HepG2 (cell line): ENCODE measurements around the gene PTPRQ. TPM values are rescaled to one million over a fixed set of nuclear protein-coding genes. Genes with fewer than 3 reads are reported as not detected.

ENCODE experiments used
- ATAC-seq: fragments of 200-7000 bp; cut with Tn5 transposase; 3 replicates; pipeline ENCODE4 v1.9.1; 2020; ENCODE audit warnings: mild to moderate bottlenecking, moderate library complexity
- BruUV-seq: library from RNA; stranded (reverse); fragments of 400-500 nt; replicated peaks from 2 replicates; lab custom pipeline; 2021; lab: Mats Ljungman, UMichigan
- CTCF ChIA-PET: fragments of 300-600 bp; formaldehyde crosslinking; extraction: SDS; loops from one replicate; lab custom pipeline; 2021; ENCODE audit warnings: low total read pairs, inconsistent platforms, low intra/inter-chr PET ratio; lab: Yijun Ruan, JAX
- POLR2A ChIA-PET: fragments of 350-600 bp; sonication (Branson Sonifier 250); formaldehyde crosslinking; loops from one replicate; lab custom pipeline; 2020; ENCODE audit warnings: antibody characterized with exemption, inconsistent platforms; lab: Yijun Ruan, JAX
- DNase-seq: peaks from one replicate; pipeline ENCODE4 v3.0.0-alpha.2; 2015; ENCODE audit warnings: low spot score
- FAIRE-seq: peaks from 3 replicates; lab custom pipeline; 2011; peaks lifted over from hg19 to GRCh38; lab: Jason Lieb, UNC
- H2AFZ ChIP-seq: one replicate; pipeline ENCODE4 v1.6.1; 2011; ENCODE audit warnings: low read length, inconsistent platforms
- H3K27ac ChIP-seq: fragments of 300-600 bp; 3 replicates; pipeline ENCODE4 v1.8.0; 2011; ENCODE audit warnings: mixed run types, mild to moderate bottlenecking, mixed read lengths, low read length, inconsistent platforms; ENCODE audit not compliant: insufficient read depth; ENCODE audit errors: extremely low read length
- H3K27me3 ChIP-seq, 2 experiments: fragments of 200-600 bp in 1 of 2; 2 replicates in 1 of 2; 3 replicates in 1 of 2; pipeline versions ENCODE4 v1.6.0 to v1.8.0; 2011; ENCODE audit warnings: low read length in 2 of 2, mild to moderate bottlenecking in 2 of 2, moderate library complexity in 2 of 2, inconsistent platforms in 1 of 2; ENCODE audit not compliant: insufficient read depth in 2 of 2, control insufficient read depth in 1 of 2
- H3K36me3 ChIP-seq, 2 experiments: fragments of 200-600 bp in 1 of 2; replicated peaks in 1 of 2; 2 replicates in 1 of 2; 3 replicates in 1 of 2; pipeline versions ENCODE4 v1.5.1 to v1.8.0; 2011; ENCODE audit warnings: low read length in 2 of 2, inconsistent platforms in 1 of 2; ENCODE audit not compliant: insufficient read depth in 2 of 2, control insufficient read depth in 1 of 2
- H3K4me1 ChIP-seq: 2 replicates; pipeline ENCODE4 v1.5.1; 2012; ENCODE audit warnings: low read length, inconsistent platforms; ENCODE audit not compliant: insufficient read depth
- H3K4me2 ChIP-seq: 2 replicates; pipeline ENCODE4 v1.6.0; 2011; ENCODE audit warnings: low read depth, low read length, inconsistent platforms
- H3K4me3 ChIP-seq, 3 experiments: fragments of 200-600 bp in 1 of 3; sonication (generic), shearing (Covaris generic) in 1 of 3; replicated peaks in 1 of 3; 2 replicates each; pipeline ENCODE4 v1.5.1; 2011 to 2016; ENCODE audit warnings: low read length in 3 of 3, inconsistent platforms in 2 of 3, low read depth in 2 of 3, mild to moderate bottlenecking in 2 of 3, control low read depth in 1 of 3, mixed read lengths in 1 of 3; ENCODE audit not compliant: insufficient read depth in 1 of 3
- H3K79me2 ChIP-seq: one replicate; pipeline ENCODE4 v1.6.1; 2011; ENCODE audit warnings: low read length, inconsistent platforms; ENCODE audit not compliant: insufficient read depth
- H3K9ac ChIP-seq: 2 replicates; pipeline ENCODE4 v1.6.0; 2011; ENCODE audit warnings: mild to moderate bottlenecking, low read depth, low read length, inconsistent platforms; ENCODE audit not compliant: insufficient read depth
- H3K9me3 ChIP-seq: 2 replicates; pipeline ENCODE4 v1.5.1; 2012; ENCODE audit warnings: mild to moderate bottlenecking, low read length
- H4K20me1 ChIP-seq: 2 replicates; pipeline ENCODE4 v1.6.0; 2011; ENCODE audit warnings: inconsistent platforms, mild to moderate bottlenecking, low read length, moderate library complexity; ENCODE audit not compliant: insufficient read depth
- GATAD2A ChIP-seq: IDR thresholded peaks from 2 replicates; pipeline ENCODE4 v1.6.1; 2016
- GTF2F1 ChIP-seq: fragments of 150-350 bp; IDR thresholded peaks from 2 replicates; pipeline ENCODE4 v1.6.1; 2014; ENCODE audit warnings: low read length
- POGZ ChIP-seq: sonication (generic); formaldehyde crosslinking; IDR thresholded peaks from 2 replicates; pipeline ENCODE4 v1.4.0; 2020; ENCODE audit warnings: mild to moderate bottlenecking, missing genetic modification reagents
- ZNF674 ChIP-seq: sonication (generic); formaldehyde crosslinking; IDR thresholded peaks from 2 replicates; pipeline ENCODE4 v1.5.0; 2020; ENCODE audit warnings: low read depth, mild to moderate bottlenecking, missing genetic modification reagents
- ZNF724P ChIP-seq: sonication (generic); formaldehyde crosslinking; IDR thresholded peaks from 2 replicates; pipeline ENCODE4 v1.8.0; 2022; ENCODE audit warnings: missing genetic modification reagents, borderline replicate concordance
- ZNF776 ChIP-seq: sonication (generic); formaldehyde crosslinking; IDR thresholded peaks from 2 replicates; pipeline ENCODE4 v1.4.0; 2020; ENCODE audit warnings: mild to moderate bottlenecking, missing genetic modification reagents
- WGBS: methylation state at CpG from one replicate; pipeline ENCODE4 v1.1.6; 2017; ENCODE audit warnings: low lambda C conversion rate; 5-methylcytosine and 5-hydroxymethylcytosine counted together
- in situ Hi-C: cut with HindIII; loops from 2 replicates; pipeline ENCODE4 v1.10.0; 2017; ENCODE audit warnings: low pct_unique_long_range_greater_than_20kb; ENCODE audit not compliant: extremely low pct_ligation_motif_present
- intact Hi-C: fragments of 100-400 bp; cut with micrococcal nuclease; formaldehyde crosslinking; loops from one replicate; pipeline ENCODE4 v1.10.0; 2022; ENCODE audit not compliant: unreplicated experiment
- polyA plus RNA-seq, 8 experiments: library from polyadenylated mRNA; depleted of rRNA in 3 of 8; stranded (reverse) in 7 of 8; unstranded in 1 of 8; fragments of >200 nt; fragmentation: Illumina TruSeq in 4 of 8; extraction: Trizol in 4 of 8; gene quantifications; 2 replicates each; pipeline versions ENCODE4 v1.2.1 to v1.2.3, GENCODE V29; 2011 to 2016; ENCODE audit warnings: low read depth in 4 of 8, missing spikeins in 1 of 8, mixed read lengths in 1 of 8; ENCODE audit not compliant: insufficient read depth in 1 of 8
- total RNA-seq, 5 experiments: library from RNA; depleted of rRNA; stranded (reverse); fragments of >200 nt; fragmentation: Illumina TruSeq; extraction: Trizol; gene quantifications; 2 replicates each; pipeline ENCODE4 v1.2.3, GENCODE V29; 2016; ENCODE audit warnings: low read depth in 1 of 5

PTPRQ gene
- total and polyA plus RNA-seq, 2 of the 13 experiments (the other 11 are each of a cell fraction or from before 2014, with no cell fraction given), result not detected

- no peak overlapping the region for H3K4me3 ChIP-seq
- no peak overlapping the region for H3K9ac ChIP-seq
- POLR2A ChIA-PET, result no interaction called here
- H3K9me3 ChIP-seq, result no peaks in the 10 kb centered on the region
- BruUV-seq, result no TSS peak
- no peaks in the 10 kb centered on the region for H3K36me3 ChIP-seq
- no peaks in the 10 kb centered on the region for H3K4me1 ChIP-seq
- peaks cover 0 to 3% of the 10 kb centered on the region in 2 experiments; a peak in 2 of 5 replicates for H3K27me3 ChIP-seq
- no peak overlapping the region for H3K27ac ChIP-seq
- no peak overlapping the region for H2AFZ ChIP-seq
- FAIRE-seq (no peak), ATAC-seq (no peak), DNase-seq (no peak)
- in situ Hi-C loops, result no loop called here
- intact Hi-C loops, result no loop called here
- no peak for TF ChIP-seq ZNF776
- TF ChIP-seq POGZ (CRISPR knock-in tag), result no peak
- CTCF ChIA-PET, result no interaction called here
- no peaks in the 10 kb centered on the region for H3K79me2 ChIP-seq
- 28% methylated on average over 10 of the region's 10 CpGs for WGBS
- no peaks in the 10 kb centered on the region for H4K20me1 ChIP-seq
- no peak overlapping the region for H3K4me2 ChIP-seq
Observed at GRCh38 chr12:80715713-80716249, 271.7 kb downstream of the PTPRQ start.

GRCh38 chr12:80716696-80717469 lies 272.8 kb downstream of the PTPRQ start, which contains the start of gene MYF5:
TSS of gene MYF5 (plus strand) at chr12:80716912. CDS start at chr12:80717064, 152 bp downstream.
- 69% methylated on average over 33 of the region's 45 CpGs for WGBS
- no peaks in the 10 kb centered on the region for H3K79me2 ChIP-seq
- no peak within 1 kb of the TSS for H3K4me2 ChIP-seq
- POLR2A ChIA-PET, result no interaction called here
- H3K4me3 ChIP-seq, result no peak within 1 kb of the TSS
- no peak within 1 kb of the TSS for H3K27ac ChIP-seq
- no peak within 1 kb of the TSS for H3K9ac ChIP-seq
- TF ChIP-seq GATAD2A (no peak), GTF2F1 (no peak), ZNF724P (CRISPR knock-in tag) (no peak), ZNF674 (no peak)
- no TSS peak for BruUV-seq
- no peaks in the 10 kb centered on the region for H3K36me3 ChIP-seq
- H4K20me1 ChIP-seq, result no peaks in the 10 kb centered on the region
- no peak within 1 kb of the TSS for H2AFZ ChIP-seq
- no peak for DNase-seq
- no peak for FAIRE-seq
- intact Hi-C loops (no loop called here), in situ Hi-C loops (no loop called here)
- peaks cover 0 to 3% of the 10 kb centered on the region in 2 experiments; a peak in 2 of 5 replicates for H3K27me3 ChIP-seq
- no peaks in the 10 kb centered on the region for H3K4me1 ChIP-seq
- CTCF ChIA-PET, result no interaction called here
- H3K9me3 ChIP-seq, result no peaks in the 10 kb centered on the region
- no peak for ATAC-seq
